NCI-H524 (cell line): Measurements from ENCODE around the gene STUM.
"Not testable (repeated sequence)": the region's sequence is repeated elsewhere in the genome, so short reads cannot be mapped to it uniquely, and the experiment has no call there.

Source experiments
- DNase-seq, 2 experiments: peaks; one replicate each; lab custom pipeline; 2025; lab: John Stamatoyannopoulos, UW

Gene STUM

DNA sequence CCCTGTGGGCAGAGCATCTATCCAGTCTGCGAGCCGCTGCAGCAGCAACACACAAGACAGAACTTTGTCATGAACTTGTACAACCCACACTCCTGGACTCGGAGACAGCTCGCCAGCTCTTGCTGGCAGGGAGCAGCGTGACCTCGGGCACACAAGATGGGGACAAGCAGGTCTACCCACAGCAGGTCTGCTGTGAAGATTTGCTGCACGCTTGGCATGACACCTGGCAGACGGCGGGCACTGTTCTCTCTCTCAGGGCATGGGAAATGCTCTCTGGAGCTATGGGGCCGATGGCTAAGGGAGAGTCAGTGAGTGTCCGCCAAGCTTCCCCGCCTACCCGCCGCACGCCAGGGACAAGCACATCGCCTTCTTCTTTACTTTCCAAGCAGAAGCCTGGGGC lies 90.0 kb downstream of the STUM start:
- DNase-seq = no peak

DNA sequence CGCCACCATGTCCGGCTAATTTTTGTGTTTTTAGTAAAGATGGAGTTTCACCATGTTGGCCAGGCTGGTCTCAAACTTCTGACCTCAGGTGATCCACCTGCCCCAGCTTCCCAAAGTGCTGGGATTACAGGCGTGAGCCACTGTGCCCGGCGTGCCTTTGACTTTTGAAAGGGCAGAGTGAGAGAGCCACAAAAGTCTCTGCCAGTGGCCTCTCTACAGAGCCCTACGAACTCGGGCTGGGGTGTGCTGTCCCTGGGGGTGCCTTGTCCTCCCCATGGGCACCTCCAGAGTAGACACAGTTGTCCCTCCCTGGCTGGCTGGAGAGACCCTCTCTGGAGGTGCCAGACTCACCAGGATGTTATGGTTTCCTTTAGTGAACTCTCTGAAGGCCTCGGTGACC lies 90.6 kb downstream of the STUM start:
- DNase-seq = not testable (repeated sequence)

GRCh38 chr1:226639631-226640061 lies 91.1 kb downstream of the STUM start:
- no peak for DNase-seq

DNA sequence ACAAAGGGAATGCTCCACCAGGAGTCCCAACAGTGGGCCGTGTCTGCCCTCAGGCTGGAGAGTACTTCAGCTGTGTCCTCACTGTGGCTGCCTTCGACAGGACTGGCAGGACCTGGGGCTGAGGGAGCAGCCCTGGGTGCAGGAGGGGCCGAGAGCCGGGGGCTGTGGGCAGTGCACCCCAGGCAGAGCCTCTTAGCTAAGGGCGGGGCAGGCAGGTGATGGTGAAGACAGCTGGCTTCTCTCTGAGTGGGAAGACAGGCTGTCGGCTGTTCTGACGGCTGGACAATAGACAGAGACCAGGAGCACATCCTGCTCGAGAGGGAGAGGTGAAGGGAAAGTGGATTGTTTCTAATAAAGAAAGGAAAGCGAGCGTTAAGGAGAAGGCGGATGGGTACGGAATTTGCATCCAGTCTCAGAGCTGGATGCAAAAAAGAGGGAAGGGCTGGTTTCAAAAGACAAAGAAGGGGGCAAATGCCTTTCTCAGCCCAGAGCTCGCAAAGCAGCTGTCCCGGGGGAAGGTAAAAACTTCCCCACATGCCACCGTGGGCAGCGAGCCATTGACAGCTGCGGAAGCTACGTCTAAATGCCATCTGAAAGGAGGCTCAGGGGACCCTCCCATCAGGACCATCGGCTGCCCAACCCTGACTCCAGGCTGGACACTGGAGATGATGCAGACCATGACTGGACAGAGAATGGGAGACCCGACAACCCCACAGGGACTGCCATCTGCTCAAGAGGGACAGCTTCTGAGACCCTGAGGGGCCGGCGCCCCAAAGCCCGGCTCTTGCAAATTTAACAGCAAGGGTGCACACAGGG lies 92.0 kb downstream of the STUM start:
- DNase-seq = peak; percentile 59 to 72

- peak; percentile 36 to 63 for DNase-seq
Measured at GRCh38 chr1:226641671-226642231, 93.2 kb downstream of the STUM start.

GRCh38 chr1:226642421-226642820 lies 93.9 kb downstream of the STUM start:
- DNase-seq = no peak

DNA sequence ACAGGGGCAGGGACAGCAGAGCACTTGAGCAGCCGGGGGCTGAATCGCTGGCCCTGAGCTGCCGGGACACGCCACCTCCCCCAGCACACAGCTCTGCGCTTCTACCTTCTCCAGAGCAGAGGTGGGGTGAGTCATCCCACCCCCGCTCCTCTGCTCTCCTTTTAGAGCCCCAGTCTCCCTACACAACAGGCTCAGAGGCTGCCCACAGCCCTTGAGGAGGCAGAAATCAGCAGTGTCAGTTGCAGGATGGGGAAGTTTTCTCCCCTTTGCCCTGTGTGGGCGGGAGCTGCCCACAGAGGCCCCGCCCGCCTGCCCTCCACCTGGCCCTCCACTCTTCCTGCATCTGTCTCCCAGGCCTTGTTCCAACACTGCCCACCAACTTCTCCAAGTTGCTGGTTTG lies 94.6 kb downstream of the STUM start:
- no peak for DNase-seq

GRCh38 chr1:226643611-226644540 lies 95.3 kb downstream of the STUM start:
- DNase-seq = no peak

GRCh38 chr1:226644541-226645176 lies 96.1 kb downstream of the STUM start:
- DNase-seq = no peak

DNA sequence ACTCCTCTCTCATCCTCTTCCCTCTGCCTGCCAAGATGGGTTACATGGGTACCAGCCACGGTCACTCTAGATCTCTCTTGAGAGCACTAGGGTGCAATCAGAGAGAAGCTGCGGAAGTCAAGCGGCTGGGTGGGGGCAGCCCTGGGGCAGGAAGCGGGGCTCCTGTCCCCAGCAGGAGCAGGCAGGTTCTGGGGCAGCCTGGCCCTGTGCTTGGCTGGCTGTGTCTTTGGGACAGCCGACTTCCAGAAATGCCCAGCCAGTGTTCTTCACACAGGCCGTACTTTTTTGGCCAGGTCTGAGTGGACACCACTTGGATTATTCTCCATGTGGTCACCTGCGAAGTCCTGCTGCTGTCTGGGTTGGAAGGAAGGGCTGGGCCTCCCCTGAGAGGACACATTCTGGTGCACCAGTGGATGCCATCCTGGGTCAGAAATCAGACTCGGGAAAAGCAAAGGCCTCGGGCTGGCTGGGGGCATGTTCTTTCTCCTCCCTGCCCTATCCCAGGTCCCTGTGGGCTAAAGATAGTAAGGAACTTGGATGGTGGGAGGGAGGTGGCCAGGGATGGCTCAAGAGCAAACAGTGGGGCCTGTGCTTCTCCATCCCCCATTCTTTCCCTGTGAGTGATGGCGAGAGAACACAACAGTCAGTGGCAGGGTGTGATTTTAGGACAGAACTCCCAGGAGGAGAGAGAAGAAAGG lies 96.9 kb downstream of the STUM start:
- no peak for DNase-seq

- DNase-seq = peak; percentile 46 to 66
Measured at GRCh38 chr1:226646026-226646869, 97.7 kb downstream of the STUM start.

DNA sequence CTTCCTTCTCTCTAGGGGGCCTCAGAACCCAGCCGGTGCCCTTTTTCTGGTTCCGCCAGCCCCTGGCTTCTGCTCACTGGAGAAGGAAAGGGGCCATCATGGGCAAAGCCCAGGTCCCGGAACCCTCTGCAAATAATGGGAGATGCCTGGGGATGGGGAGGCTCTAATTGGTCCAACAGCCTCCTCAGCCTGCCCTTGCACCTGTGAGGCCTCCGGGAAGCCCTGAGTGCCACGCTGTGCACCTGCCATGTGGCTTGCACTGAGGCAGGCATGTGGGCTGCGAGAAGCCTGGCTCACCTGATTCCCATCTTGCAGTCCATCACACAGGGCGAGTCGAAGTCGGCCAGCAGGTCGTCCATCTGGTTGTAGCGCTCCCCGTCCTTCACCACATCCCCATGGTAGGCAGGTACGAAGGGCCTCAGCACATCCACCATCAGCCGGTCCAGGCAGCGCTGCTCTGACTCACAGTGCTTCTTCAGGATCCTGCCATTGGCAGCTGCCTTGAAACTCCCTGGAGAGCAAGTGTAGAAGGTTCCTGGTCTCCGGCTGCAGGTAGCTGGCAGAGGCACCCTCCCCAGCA lies 98.4 kb downstream of the STUM start:
- DNase-seq = no peak

DNA sequence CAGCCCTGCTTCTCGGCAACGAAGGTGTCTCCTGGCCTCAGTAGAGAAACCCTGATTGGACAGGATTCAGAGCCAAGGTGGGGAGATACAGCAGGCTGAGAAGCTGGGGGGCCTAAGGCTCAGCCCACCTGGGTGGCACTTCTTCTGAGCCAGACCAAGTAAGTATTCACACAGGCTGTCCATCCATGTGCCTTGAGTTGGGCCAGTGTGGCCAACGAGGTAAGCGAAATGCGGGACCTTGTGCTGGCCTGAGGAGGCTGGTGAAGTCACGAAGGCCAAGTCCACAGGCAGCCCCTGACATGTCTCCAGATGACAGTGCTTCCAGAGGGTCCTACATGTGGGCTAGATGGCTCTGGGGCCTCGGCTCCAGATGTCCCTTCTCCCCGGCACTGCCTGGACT lies 99.2 kb downstream of the STUM start:
- DNase-seq = no peak

GRCh38 chr1:226648421-226648820 lies 99.9 kb downstream of the STUM start:
- DNase-seq = no peak

- DNase-seq = no peak
Measured at GRCh38 chr1:226649244-226649643, 100.7 kb downstream of the STUM start.

- peak; percentile 38 to 68 for DNase-seq
Measured at GRCh38 chr1:226649780-226650179, 101.2 kb downstream of the STUM start.

GRCh38 chr1:226650236-226650841 lies 101.8 kb downstream of the STUM start:
- DNase-seq = no peak

- no peak for DNase-seq
Measured at GRCh38 chr1:226651041-226651731, 102.6 kb downstream of the STUM start.

DNA sequence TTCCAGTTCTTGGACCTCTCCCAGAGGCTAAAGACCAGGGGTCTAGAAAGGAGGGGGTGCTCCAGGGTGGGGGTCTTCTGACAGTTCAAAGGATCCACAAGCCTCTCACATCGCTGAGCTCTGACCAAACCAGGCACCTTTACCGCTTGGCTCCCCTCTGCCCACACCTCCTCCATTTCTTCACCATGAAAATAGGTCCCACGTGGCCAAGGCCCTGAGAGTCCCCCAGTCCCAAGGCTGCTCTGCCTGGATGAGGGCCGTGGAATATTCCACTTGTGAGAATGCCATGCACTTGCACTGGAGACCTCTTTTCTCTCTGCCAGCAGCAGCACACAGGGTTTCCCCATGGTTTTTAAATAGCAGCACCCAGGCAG lies 103.2 kb downstream of the STUM start:
- no peak for DNase-seq
